Tibial nerve (tissue), 4 donors: ENCODE data around the gene ZNF479. TPM values are rescaled to one million over a fixed set of nuclear protein-coding genes. Genes with fewer than 3 reads are reported as not detected.
"Not testable (repeated sequence)": the region's sequence is repeated elsewhere in the genome, so short reads cannot be mapped to it uniquely, and the experiment has no call there.

Experiments used
- DNase-seq, 2 donors: peaks; one replicate each; pipeline ENCODE4 v3.0.0-alpha.2; 2019; ENCODE audit warnings: low spot score in 2 of 2
- H3K27ac ChIP-seq, 4 donors: fragments of 200-600 bp; sonication (generic) in 3 of 4; one replicate each; pipeline ENCODE4 v1.5.1; 2017 to 2019; ENCODE audit warnings: mild to moderate bottlenecking in 1 of 4
- H3K27me3 ChIP-seq, 2 donors: fragments of 200-600 bp; sonication (generic) in 1 of 2; one replicate each; pipeline versions ENCODE4 v1.5.1 to v1.6.0; 2017 to 2019
- H3K36me3 ChIP-seq, 3 donors: fragments of 200-600 bp; sonication (generic); one replicate each; pipeline ENCODE4 v1.5.1; 2018 to 2019
- H3K4me1 ChIP-seq, 4 donors: fragments of 200-600 bp; sonication (generic) in 3 of 4; one replicate each; pipeline ENCODE4 v1.5.1; 2017 to 2019
- H3K4me3 ChIP-seq, 4 donors: fragments of 200-600 bp; sonication (generic) in 3 of 4; one replicate each; pipeline ENCODE4 v1.5.1; 2017 to 2019; ENCODE audit warnings: mild to moderate bottlenecking in 1 of 4, moderate library complexity in 1 of 4
- H3K9me3 ChIP-seq, 4 donors: fragments of 200-600 bp; sonication (generic) in 3 of 4; one replicate each; pipeline ENCODE4 v1.5.1; 2017 to 2019
- CTCF ChIP-seq, 5 experiments: fragments of 200-600 bp in 3 of 5; fragments of 450-650 bp in 2 of 5; sonication (generic) in 3 of 5; IDR thresholded peaks; one replicate each; pipeline ENCODE4 v1.5.1; 2016 to 2019; ENCODE audit warnings: antibody characterized with exemption in 5 of 5, mild to moderate bottlenecking in 3 of 5, moderate library complexity in 2 of 5
- EP300 ChIP-seq, 2 donors: sonication (generic); formaldehyde crosslinking; IDR thresholded peaks; one replicate each; pipeline ENCODE4 v1.6.1; 2017; ENCODE audit warnings: antibody characterized with exemption in 2 of 2, mild to moderate bottlenecking in 1 of 2
- POLR2A ChIP-seq, 2 donors: fragments of 450-650 bp; IDR thresholded peaks; one replicate each; pipeline ENCODE4 v1.6.1; 2017; ENCODE audit warnings: antibody characterized with exemption in 2 of 2, mild to moderate bottlenecking in 2 of 2, moderate library complexity in 2 of 2
- WGBS, 2 donors: methylation state at CpG; one replicate each; pipeline ENCODE4 v1.1.5; 2018; 5-methylcytosine and 5-hydroxymethylcytosine counted together
- total RNA-seq, 4 donors: library from RNA; depleted of rRNA; stranded (reverse); fragments of >200 nt; gene quantifications; one replicate each; pipeline ENCODE4 v1.1.0, GENCODE V29; 2016

ZNF479 gene
- not detected for total RNA-seq

- peaks cover 0 to 67% (median 2%) of the 10 kb centered on the region in 4 donors for H3K9me3 ChIP-seq
- not testable (repeated sequence) for H3K4me3 ChIP-seq, H3K36me3 ChIP-seq, H3K4me1 ChIP-seq, H3K27me3 ChIP-seq, DNase-seq, H3K27ac ChIP-seq
- 88 to 91% methylated on average over 6 of the region's 6 CpGs for WGBS, 2 donors
Observed at GRCh38 chr7:57132336-57132735, at the start of gene ZNF479. Gene ZNF479 (minus strand): TSS chr7:57132436. CDS start chr7:57132324, 112 bp downstream.

- WGBS, 2 donors: 67 to 77% methylated on average over 4 of the region's 4 CpGs
- Histone ChIP-seq H3K9me3 (peaks cover 0 to 26% (median 4%) of the 10 kb centered on the region in 4 donors), H3K27ac (no peak overlapping the region), H3K36me3 (no peaks in the 10 kb centered on the region), H3K4me1 (no peaks in the 10 kb centered on the region), H3K4me3 (no peak overlapping the region), H3K27me3 (no peaks in the 10 kb centered on the region)
- no peak for DNase-seq
- TF ChIP-seq CTCF (IDR thresholded peaks at IDR 0.05): no peak
- no peak for TF ChIP-seq EP300 (IDR thresholded peaks at IDR 0.05)
- TF ChIP-seq POLR2A (IDR thresholded peaks at IDR 0.05): no peak
Observed at GRCh38 chr7:57182031-57182430, 49.8 kb upstream of the ZNF479 start.

- peaks cover 0 to 26% (median 4%) of the 10 kb centered on the region in 4 donors for H3K9me3 ChIP-seq
- H3K27ac ChIP-seq: no peak overlapping the region
- H3K4me3 ChIP-seq: no peak overlapping the region
- 80 to 81% methylated on average over 9 of the region's 9 CpGs for WGBS, 2 donors
- no peaks in the 10 kb centered on the region for H3K27me3 ChIP-seq
- TF ChIP-seq EP300 (IDR thresholded peaks at IDR 0.05): no peak
- no peak for TF ChIP-seq CTCF (IDR thresholded peaks at IDR 0.05)
- TF ChIP-seq POLR2A (IDR thresholded peaks at IDR 0.05): no peak
- H3K4me1 ChIP-seq: no peaks in the 10 kb centered on the region
- no peak for DNase-seq
- H3K36me3 ChIP-seq: no peaks in the 10 kb centered on the region
Observed at GRCh38 chr7:57181281-57181680, 49.0 kb upstream of the ZNF479 start.

- Histone ChIP-seq H3K27ac (no peak overlapping the region), H3K4me1 (no peaks in the 10 kb centered on the region), H3K27me3 (no peaks in the 10 kb centered on the region), H3K36me3 (no peaks in the 10 kb centered on the region), H3K9me3 (peaks cover 0 to 22% (median 4%) of the 10 kb centered on the region in 4 donors), H3K4me3 (no peak overlapping the region)
- 87 to 93% methylated on average over 21 to 28 of the region's 30 CpGs for WGBS, 2 donors
- TF ChIP-seq CTCF (IDR thresholded peaks at IDR 0.05): no peak
- TF ChIP-seq POLR2A (IDR thresholded peaks at IDR 0.05): no peak
- TF ChIP-seq EP300 (IDR thresholded peaks at IDR 0.05): no peak
- DNase-seq: no peak
Observed at GRCh38 chr7:57179776-57180415, 47.7 kb upstream of the ZNF479 start.

- Histone ChIP-seq H3K4me3 (no peak overlapping the region), H3K36me3 (no peaks in the 10 kb centered on the region), H3K27me3 (no peaks in the 10 kb centered on the region), H3K27ac (no peak overlapping the region), H3K9me3 (peaks cover 0 to 12% (median 4%) of the 10 kb centered on the region in 4 donors), H3K4me1 (no peaks in the 10 kb centered on the region)
- 69 to 70% methylated on average over 6 of the region's 6 CpGs for whole genome bisulfite sequencing, 2 donors
- DNase-seq: no peak
- TF ChIP-seq EP300 (IDR thresholded peaks at IDR 0.05): no peak
- TF ChIP-seq CTCF (IDR thresholded peaks at IDR 0.05): no peak
- no peak for TF ChIP-seq POLR2A (IDR thresholded peaks at IDR 0.05)
Observed at GRCh38 chr7:57178768-57179139, 46.5 kb upstream of the ZNF479 start.
